K562 (cell line): ENCODE results near the gene ALCAM.
"Not testable (repeated sequence)": the region's sequence is repeated elsewhere in the genome, so short reads cannot be mapped to it uniquely, and the experiment has no call there.

Experiments
- ARID2 ChIP-seq: fragments of 450-650 bp; IDR thresholded peaks from 2 replicates; pipeline ENCODE4 v1.6.1; 2017; ENCODE audit warnings: antibody characterized with exemption, mild to moderate bottlenecking
- CREB1 ChIP-seq, 2 experiments: sonication (generic) in 1 of 2; formaldehyde crosslinking in 1 of 2; IDR thresholded peaks; 2 replicates each; pipeline versions ENCODE4 v1.6.1 to v1.8.0; 2012 to 2022; ENCODE audit warnings: inconsistent platforms in 1 of 2, mild to moderate bottlenecking in 1 of 2, missing genetic modification reagents in 1 of 2, moderate library complexity in 1 of 2
- EP300 ChIP-seq: IDR thresholded peaks from 2 replicates; pipeline ENCODE4 v1.6.1; 2012; ENCODE audit warnings: low read length, improper control_type of control experiment
- EZH2 ChIP-seq: IDR thresholded peaks from 2 replicates; pipeline ENCODE4 v1.6.1; 2012; ENCODE audit warnings: low read depth, mild to moderate bottlenecking, inconsistent platforms, low read length, borderline replicate concordance
- POLR2A ChIP-seq: fragments of 450-650 bp; conservative IDR thresholded peaks from 2 replicates; pipeline ENCODE4 v1.6.1; 2016
- RB1 ChIP-seq: fragments of 450-650 bp; IDR thresholded peaks from 2 replicates; pipeline ENCODE4 v1.6.1; 2017; ENCODE audit warnings: low read depth, mild to moderate bottlenecking
- TCF7L2 ChIP-seq: fragments of 150-350 bp; IDR thresholded peaks from 2 replicates; pipeline ENCODE4 v1.6.1; 2016; ENCODE audit warnings: low read depth, mild to moderate bottlenecking, low read length, moderate library complexity
- TEAD4 ChIP-seq, 2 experiments: sonication (generic) in 1 of 2; formaldehyde crosslinking in 1 of 2; IDR thresholded peaks; 2 replicates each; pipeline versions ENCODE4 v1.6.1 to v1.8.0; 2012 to 2022; ENCODE audit warnings: borderline replicate concordance in 1 of 2, inconsistent platforms in 1 of 2, low read length in 1 of 2, mild to moderate bottlenecking in 1 of 2, missing genetic modification reagents in 1 of 2
- ZNF436 ChIP-seq: fragments of 250-450, 450-650 bp; sonication (Bioruptor Pico); formaldehyde crosslinking; IDR thresholded peaks from 2 replicates; pipeline ENCODE4 v1.7.0; 2020; ENCODE audit warnings: mild to moderate bottlenecking
- TF ChIP-seq, protein P1 (sequence below), 3 experiments: IDR thresholded peaks in 2 of 3; conservative IDR thresholded peaks in 1 of 3; 2 replicates each; pipeline ENCODE4 v1.5.1; 2011 to 2012; ENCODE audit warnings: low read length in 3 of 3, mild to moderate bottlenecking in 3 of 3, control low read depth in 2 of 3, improper control_type of control experiment in 1 of 3, inconsistent platforms in 1 of 3, low read depth in 1 of 3, mixed read lengths in 1 of 3, moderate library complexity in 1 of 3; ENCODE audit not compliant: insufficient read depth in 2 of 3
- TF ChIP-seq, protein P2 (sequence below): fragments of 450-650 bp; IDR thresholded peaks from 2 replicates; pipeline ENCODE4 v1.6.1; 2016; ENCODE audit warnings: antibody characterized with exemption
- TF ChIP-seq, protein P3 (sequence below): fragments of 450-650 bp; formaldehyde crosslinking; IDR thresholded peaks from 2 replicates; pipeline ENCODE4 v1.4.0; 2020; ENCODE audit warnings: mild to moderate bottlenecking, moderate library complexity
- TF ChIP-seq, protein P4 (sequence below): fragments of 450-650 bp; IDR thresholded peaks from 2 replicates; pipeline ENCODE4 v1.6.1; 2014; ENCODE audit warnings: low read depth, mild to moderate bottlenecking, moderate library complexity, borderline replicate concordance

DNA sequence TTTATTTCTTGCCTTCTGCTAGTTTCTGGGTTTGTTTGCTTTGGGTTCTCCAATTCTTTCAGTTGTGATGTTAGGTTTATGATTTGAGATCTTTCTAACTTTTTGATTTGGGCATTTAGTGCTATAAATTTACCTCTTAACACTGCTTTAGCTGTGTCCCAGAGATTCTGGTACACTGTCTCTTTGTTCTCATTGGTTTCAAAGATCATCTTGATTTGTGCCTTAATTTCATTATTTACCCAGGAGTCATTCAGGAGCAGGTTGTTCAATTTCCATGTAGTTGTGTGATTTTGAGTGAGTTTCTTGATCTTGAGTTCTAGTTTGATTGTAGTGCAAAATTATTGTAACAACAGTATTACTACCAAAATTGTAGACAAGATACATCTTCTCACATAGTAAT is 25.9 kb downstream of the ALCAM start:
- TF ChIP-seq ZNF436; RB1; ARID2; EP300; TCF7L2; EZH2; CREB1 (IDR thresholded peaks at IDR 0.05); CREB1 (CRISPR knock-in tag; IDR thresholded peaks at IDR 0.05); POLR2A; TEAD4 (IDR thresholded peaks at IDR 0.05; ENCODE audit: low read length); TEAD4 (CRISPR knock-in tag; IDR thresholded peaks at IDR 0.05; ENCODE audit: borderline replicate concordance): not testable (repeated sequence)
- TF ChIP-seq, protein P1, sequence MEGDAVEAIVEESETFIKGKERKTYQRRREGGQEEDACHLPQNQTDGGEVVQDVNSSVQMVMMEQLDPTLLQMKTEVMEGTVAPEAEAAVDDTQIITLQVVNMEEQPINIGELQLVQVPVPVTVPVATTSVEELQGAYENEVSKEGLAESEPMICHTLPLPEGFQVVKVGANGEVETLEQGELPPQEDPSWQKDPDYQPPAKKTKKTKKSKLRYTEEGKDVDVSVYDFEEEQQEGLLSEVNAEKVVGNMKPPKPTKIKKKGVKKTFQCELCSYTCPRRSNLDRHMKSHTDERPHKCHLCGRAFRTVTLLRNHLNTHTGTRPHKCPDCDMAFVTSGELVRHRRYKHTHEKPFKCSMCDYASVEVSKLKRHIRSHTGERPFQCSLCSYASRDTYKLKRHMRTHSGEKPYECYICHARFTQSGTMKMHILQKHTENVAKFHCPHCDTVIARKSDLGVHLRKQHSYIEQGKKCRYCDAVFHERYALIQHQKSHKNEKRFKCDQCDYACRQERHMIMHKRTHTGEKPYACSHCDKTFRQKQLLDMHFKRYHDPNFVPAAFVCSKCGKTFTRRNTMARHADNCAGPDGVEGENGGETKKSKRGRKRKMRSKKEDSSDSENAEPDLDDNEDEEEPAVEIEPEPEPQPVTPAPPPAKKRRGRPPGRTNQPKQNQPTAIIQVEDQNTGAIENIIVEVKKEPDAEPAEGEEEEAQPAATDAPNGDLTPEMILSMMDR (IDR thresholded peaks at IDR 0.05 in 2 of 3, conservative IDR thresholded peaks at IDR 0.05 in 1 of 3; ENCODE audit: insufficient read depth in 2 of 3, low read depth in 1 of 3, low read length in 3 of 3) = not testable (repeated sequence)
- TF ChIP-seq, protein P2, sequence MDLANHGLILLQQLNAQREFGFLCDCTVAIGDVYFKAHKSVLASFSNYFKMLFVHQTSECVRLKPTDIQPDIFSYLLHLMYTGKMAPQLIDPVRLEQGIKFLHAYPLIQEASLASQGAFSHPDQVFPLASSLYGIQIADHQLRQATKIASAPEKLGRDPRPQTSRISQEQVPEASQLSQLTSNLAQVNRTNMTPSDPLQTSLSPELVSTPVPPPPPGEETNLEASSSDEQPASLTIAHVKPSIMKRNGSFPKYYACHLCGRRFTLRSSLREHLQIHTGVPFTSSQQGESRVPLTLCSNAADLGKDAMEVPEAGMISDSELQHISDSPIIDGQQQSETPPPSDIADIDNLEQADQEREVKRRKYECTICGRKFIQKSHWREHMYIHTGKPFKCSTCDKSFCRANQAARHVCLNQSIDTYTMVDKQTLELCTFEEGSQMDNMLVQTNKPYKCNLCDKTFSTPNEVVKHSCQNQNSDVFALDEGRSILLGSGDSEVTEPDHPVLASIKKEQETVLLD = not testable (repeated sequence)
- TF ChIP-seq, protein P3, sequence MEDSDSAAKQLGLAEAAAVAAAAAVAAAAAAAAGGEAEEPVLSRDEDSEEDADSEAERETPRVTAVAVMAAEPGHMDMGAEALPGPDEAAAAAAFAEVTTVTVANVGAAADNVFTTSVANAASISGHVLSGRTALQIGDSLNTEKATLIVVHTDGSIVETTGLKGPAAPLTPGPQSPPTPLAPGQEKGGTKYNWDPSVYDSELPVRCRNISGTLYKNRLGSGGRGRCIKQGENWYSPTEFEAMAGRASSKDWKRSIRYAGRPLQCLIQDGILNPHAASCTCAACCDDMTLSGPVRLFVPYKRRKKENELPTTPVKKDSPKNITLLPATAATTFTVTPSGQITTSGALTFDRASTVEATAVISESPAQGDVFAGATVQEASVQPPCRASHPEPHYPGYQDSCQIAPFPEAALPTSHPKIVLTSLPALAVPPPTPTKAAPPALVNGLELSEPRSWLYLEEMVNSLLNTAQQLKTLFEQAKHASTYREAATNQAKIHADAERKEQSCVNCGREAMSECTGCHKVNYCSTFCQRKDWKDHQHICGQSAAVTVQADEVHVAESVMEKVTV (CRISPR knock-in tag) = not testable (repeated sequence)
- TF ChIP-seq, protein P4, sequence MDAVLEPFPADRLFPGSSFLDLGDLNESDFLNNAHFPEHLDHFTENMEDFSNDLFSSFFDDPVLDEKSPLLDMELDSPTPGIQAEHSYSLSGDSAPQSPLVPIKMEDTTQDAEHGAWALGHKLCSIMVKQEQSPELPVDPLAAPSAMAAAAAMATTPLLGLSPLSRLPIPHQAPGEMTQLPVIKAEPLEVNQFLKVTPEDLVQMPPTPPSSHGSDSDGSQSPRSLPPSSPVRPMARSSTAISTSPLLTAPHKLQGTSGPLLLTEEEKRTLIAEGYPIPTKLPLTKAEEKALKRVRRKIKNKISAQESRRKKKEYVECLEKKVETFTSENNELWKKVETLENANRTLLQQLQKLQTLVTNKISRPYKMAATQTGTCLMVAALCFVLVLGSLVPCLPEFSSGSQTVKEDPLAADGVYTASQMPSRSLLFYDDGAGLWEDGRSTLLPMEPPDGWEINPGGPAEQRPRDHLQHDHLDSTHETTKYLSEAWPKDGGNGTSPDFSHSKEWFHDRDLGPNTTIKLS = not testable (repeated sequence)
